Spinal cord (tissue), 10 donors: ENCODE measurements around the gene PDE8A. TPM values are rescaled to one million over a fixed set of nuclear protein-coding genes. Genes with fewer than 3 reads are reported as not detected.

Experiments
- DNase-seq, 6 donors: peaks; one replicate each; pipeline versions ENCODE4 v3.0.0 to v3.0.0-alpha.2; 2013 to 2015; ENCODE audit warnings: low spot score in 6 of 6, low read depth in 4 of 6
- H3K27ac ChIP-seq: one replicate; pipeline ENCODE4 v1.5.1; 2013; ENCODE audit warnings: low read depth, low read length, control low read depth
- H3K27me3 ChIP-seq: one replicate; pipeline ENCODE4 v1.6.1; 2013; ENCODE audit warnings: low read length; ENCODE audit not compliant: control insufficient read depth, insufficient read depth
- H3K36me3 ChIP-seq: one replicate; pipeline ENCODE4 v1.6.1; 2013; ENCODE audit warnings: low read length; ENCODE audit not compliant: control insufficient read depth, insufficient read depth
- H3K4me1 ChIP-seq: one replicate; pipeline ENCODE4 v1.6.1; 2013; ENCODE audit warnings: low read length; ENCODE audit not compliant: control insufficient read depth, insufficient read depth
- H3K4me3 ChIP-seq: one replicate; pipeline ENCODE4 v1.5.1; 2013; ENCODE audit warnings: low read depth, low read length, control low read depth
- H3K9me3 ChIP-seq: one replicate; pipeline ENCODE4 v1.6.1; 2013; ENCODE audit warnings: low read length; ENCODE audit not compliant: control insufficient read depth, insufficient read depth
- WGBS: methylation state at CpG from one replicate; pipeline ENCODE4 v1.1.5; 2013; ENCODE audit warnings: missing lambda C conversion rate; ENCODE audit not compliant: insufficient coverage; 5-methylcytosine and 5-hydroxymethylcytosine counted together
- polyA plus RNA-seq, 2 donors: library from polyadenylated mRNA; unstranded; fragments of 120-200 nt; gene quantifications; one replicate each; pipeline ENCODE4 v1.2.1, GENCODE V29; 2013; ENCODE audit not compliant: insufficient read length in 2 of 2
- total RNA-seq, 2 donors: library from RNA; depleted of rRNA in 1 of 2; stranded (reverse); fragments of 120-200 nt in 1 of 2; fragments of >200 nt in 1 of 2; gene quantifications; one replicate each; pipeline versions ENCODE4 v1.2.3 to v1.2.4, GENCODE V29; 2013 to 2014
- donor health status: healthy.

The PDE8A gene
- total and polyA plus RNA-seq, 4 donors = 19.9 to 72.9 (median 40.0) TPM

DNA sequence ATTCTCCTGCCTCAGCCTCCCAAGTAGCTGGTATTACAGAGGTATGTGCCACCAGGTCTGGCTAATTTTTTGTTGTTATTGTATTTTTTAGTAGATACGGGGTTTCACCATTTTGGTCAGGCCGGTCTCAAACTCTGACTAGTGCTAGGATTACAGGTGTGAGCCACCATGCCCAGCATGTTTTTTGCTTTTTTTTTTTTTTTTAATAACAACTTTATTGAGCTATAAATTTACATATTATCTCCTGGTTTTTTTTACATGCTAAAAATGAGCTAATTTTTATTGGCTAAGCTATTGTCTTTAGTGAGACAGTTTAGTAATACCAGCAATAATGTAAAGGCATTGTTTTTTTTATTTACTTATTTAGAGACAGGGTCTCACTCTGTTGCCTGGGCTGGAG is 105.2 kb downstream of the PDE8A start:
- Histone ChIP-seq H3K4me3 (no peak overlapping the region), H3K4me1 (no peaks in the 10 kb centered on the region), H3K27ac (no peak overlapping the region), H3K36me3 (peaks cover 3% of the 10 kb centered on the region), H3K9me3 (no peaks in the 10 kb centered on the region), H3K27me3 (no peaks in the 10 kb centered on the region)
- DNase-seq = no peak
- WGBS = no CpG with 5 or more reads among the region's 2 CpGs

DNA sequence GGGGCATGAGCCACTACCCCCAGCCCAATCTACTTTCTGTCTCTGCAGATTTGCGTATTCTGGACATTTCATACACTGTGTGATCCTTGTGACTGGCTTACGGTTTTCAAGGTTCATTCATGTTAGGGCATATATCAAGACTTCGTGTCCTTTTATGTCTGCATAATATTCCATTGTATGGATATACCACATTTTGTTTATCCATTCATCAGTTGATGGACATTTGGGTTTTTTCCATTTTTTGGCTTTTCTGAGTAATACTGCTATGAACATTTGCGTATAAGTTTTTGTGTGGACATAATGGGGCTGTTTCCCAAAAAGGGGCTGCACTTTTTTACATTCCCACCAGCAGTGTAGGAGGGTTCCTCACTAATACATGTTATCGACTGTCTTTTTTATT is 106.6 kb downstream of the PDE8A start:
- H3K4me3 ChIP-seq = no peak overlapping the region
- no peaks in the 10 kb centered on the region for H3K27me3 ChIP-seq
- H3K36me3 ChIP-seq = peaks cover 5% of the 10 kb centered on the region
- H3K4me1 ChIP-seq = no peaks in the 10 kb centered on the region
- 100% methylated on average over 1 of the region's 5 CpGs for WGBS
- no peak overlapping the region for H3K27ac ChIP-seq
- DNase-seq = no peak
- no peaks in the 10 kb centered on the region for H3K9me3 ChIP-seq

DNA sequence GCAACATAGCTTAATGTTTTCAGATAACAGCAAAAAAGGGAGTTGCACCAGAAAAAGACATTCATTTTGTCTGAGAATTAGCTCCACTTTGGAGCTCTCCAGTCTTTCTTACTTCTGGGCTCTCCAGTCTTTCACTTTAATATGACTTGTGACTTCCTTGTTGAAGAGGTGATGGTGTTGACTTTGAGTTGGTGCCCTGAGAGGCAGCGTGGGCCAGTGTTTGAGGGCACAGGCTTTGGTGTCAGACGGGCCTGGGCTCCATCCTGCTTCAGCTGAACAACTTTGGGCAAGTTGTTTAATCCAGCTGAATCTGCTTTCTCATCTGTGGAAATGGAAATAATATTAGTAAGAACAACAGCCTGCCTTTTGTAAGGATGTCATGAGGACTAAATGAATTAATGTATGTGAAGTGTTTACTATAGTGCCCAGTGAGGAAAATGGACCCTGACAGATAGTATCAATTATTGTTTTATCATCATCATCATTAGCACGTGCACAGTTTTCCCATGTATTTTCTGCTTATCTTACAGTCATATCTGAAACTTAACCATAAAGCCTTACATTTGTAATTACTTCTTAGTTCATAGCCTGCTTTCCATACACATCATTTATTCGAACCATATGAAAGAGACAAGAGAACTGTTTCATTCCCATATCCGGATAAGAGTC is 108.4 kb downstream of the PDE8A start:
- Histone ChIP-seq H3K27ac (no peak overlapping the region), H3K36me3 (peaks cover 5% of the 10 kb centered on the region), H3K9me3 (no peaks in the 10 kb centered on the region), H3K4me3 (no peak overlapping the region), H3K27me3 (no peaks in the 10 kb centered on the region), H3K4me1 (no peaks in the 10 kb centered on the region)
- DNase-seq = no peak
- WGBS = 100% methylated on average over 2 of the region's 5 CpGs

DNA sequence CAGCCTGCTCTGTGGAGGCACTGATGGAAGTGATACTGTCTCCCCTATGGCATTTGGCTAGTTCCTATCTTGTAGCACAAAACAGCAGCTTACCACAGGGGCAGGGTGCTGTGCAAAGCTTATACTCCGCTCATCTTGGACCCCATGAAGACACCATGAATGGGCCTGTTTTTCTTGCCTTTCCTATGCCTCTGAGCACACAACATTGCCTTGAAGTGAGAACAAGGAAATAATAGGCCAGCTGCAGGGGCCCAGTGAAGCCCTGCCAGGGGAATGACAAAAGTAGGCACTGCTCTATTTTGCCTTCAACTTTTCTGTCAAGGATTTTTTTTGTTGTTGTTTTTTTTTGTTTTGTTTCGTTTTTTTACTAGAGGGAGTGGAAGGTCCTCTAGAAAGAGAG is 110.3 kb downstream of the PDE8A start:
- H3K36me3 ChIP-seq = peaks cover 5% of the 10 kb centered on the region
- no peaks in the 10 kb centered on the region for H3K9me3 ChIP-seq
- DNase-seq = peak in 4 of 6 donors; percentile 1 to 39 (median 18)
- H3K27ac ChIP-seq = no peak overlapping the region
- 50% methylated on average over 1 of the region's 2 CpGs for WGBS
- no peaks in the 10 kb centered on the region for H3K4me1 ChIP-seq
- H3K4me3 ChIP-seq = no peak overlapping the region
- H3K27me3 ChIP-seq = no peaks in the 10 kb centered on the region

DNA sequence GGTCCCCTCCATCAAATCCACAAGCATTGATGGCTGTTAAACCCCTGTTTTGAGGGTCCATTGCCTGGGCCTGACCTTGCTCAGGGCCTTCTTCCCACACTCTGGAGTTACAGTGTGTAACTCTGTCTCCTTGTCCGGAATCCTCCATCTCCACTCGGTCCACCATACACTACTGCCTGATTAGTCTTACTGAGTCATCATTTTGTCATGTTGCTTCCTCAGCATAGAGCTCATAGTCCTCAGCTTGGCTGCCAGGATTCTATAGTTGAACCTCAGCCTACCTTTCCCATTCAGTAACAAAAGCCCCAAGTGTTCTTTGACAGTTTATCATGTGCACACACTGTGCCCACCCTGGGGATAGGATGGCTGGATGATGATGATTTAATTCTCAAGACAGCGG is 113.0 kb downstream of the PDE8A start:
- Histone ChIP-seq H3K9me3 (no peaks in the 10 kb centered on the region), H3K4me3 (no peak overlapping the region), H3K27ac (no peak overlapping the region), H3K36me3 (peaks cover 2% of the 10 kb centered on the region), H3K4me1 (no peaks in the 10 kb centered on the region), H3K27me3 (no peaks in the 10 kb centered on the region)
- 93% methylated on average over 3 of the region's 3 CpGs for WGBS
- no peak for DNase-seq

DNA sequence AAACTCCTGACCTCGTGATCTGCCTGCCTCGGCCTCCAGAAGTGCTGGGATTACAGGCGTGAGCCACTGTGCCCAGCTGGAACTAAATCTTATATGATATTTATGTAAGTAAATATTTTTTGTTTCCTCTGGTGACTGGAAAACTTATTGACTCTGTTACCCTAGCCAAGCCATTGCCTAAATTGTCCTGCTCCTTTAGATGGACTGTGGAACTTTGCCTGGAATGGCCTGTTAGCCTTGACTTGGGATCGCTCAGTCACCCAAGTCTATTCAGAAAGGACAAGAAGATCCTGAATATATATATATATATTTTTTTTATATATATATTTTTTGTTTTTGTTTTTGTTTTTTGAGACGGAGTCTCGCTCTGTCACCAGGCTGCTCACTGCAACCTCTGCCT is 113.9 kb downstream of the PDE8A start:
- no peak for DNase-seq
- Histone ChIP-seq H3K27me3 (no peaks in the 10 kb centered on the region), H3K27ac (no peak overlapping the region), H3K4me3 (no peak overlapping the region), H3K9me3 (no peaks in the 10 kb centered on the region), H3K36me3 (peaks cover 2% of the 10 kb centered on the region), H3K4me1 (no peaks in the 10 kb centered on the region)
- WGBS = no CpG with 5 or more reads among the region's 6 CpGs

DNA sequence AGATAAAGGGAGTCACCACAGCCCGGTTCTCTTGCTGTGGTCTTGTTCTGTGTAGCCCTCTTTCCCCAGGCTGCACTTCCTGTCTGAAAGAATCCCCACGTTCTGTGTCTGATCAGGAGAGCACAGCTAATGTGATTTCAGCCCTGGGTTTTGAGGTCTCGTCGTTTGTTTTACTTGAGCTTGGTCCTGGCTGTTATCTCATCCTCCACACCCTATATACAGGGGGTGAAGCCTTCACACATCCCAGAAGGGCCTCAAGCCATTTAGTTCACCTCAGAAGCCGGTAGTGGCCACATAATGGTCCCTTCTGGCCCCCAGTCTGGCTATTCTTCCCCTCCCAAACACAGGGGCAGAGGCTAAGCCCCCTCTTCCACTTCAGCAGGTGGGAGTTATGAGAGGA is 115.6 kb downstream of the PDE8A start:
- H3K36me3 ChIP-seq = peaks cover 2% of the 10 kb centered on the region
- no peak overlapping the region for H3K4me3 ChIP-seq
- no peaks in the 10 kb centered on the region for H3K9me3 ChIP-seq
- no peak overlapping the region for H3K27ac ChIP-seq
- no peaks in the 10 kb centered on the region for H3K27me3 ChIP-seq
- H3K4me1 ChIP-seq = no peaks in the 10 kb centered on the region
- no peak for DNase-seq
- WGBS = 67% methylated on average over 5 of the region's 5 CpGs

DNA sequence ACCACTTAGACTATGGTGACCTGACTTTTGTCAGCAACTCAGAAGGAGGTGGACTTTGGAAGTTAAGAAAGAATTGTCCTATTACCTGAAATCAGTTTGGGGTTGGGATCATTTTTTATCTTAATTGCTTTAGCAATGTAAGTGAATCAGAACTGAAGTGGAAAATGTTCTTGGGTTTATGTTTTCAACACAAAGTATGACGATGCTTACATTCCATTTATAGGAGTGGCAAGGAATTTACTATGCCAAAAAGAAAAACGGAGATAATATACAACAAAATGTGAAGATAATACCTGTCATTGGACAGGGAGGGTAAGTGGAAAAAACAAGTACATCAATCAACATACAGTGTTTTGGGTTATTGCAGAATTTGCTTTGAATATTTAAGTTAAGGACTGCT is 116.1 kb downstream of the PDE8A start:
- Histone ChIP-seq H3K4me1 (no peaks in the 10 kb centered on the region), H3K9me3 (no peaks in the 10 kb centered on the region), H3K4me3 (no peak overlapping the region), H3K36me3 (peaks cover 2% of the 10 kb centered on the region), H3K27ac (no peak overlapping the region), H3K27me3 (no peaks in the 10 kb centered on the region)
- no peak for DNase-seq
- no CpG with 5 or more reads among the region's 2 CpGs for WGBS

DNA sequence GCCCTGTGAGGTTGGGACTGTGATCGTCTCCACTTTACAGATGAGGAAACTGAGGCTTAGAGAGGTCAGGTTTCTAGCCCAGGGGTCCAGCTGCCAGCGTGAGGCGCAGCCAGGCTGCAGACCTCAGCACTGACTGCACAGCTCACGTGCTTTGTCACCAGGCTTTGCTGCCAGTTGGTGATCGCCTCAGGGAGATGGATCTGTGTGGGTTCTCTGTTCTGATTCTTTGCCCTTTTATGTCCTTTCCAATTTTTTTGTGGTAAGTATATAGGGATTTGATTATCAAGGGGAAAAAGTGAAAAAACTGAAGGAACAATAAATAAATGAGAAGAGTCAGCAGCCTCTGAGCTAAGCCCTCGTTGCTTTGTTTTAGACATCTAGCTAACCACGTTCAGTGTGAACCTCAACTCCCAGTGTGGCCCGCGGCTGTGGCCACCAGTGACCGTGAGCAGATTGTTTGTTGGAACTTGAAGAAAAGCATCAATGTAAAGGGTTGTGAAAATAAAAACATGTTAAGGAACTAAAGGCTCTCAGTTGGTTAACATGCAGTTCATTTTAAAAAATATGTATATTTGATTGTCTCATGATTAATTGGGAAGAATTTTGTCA is 117.6 kb downstream of the PDE8A start:
- whole genome bisulfite sequencing = 79% methylated on average over 10 of the region's 10 CpGs
- Histone ChIP-seq H3K4me1 (no peaks in the 10 kb centered on the region), H3K27ac (no peak overlapping the region), H3K9me3 (no peaks in the 10 kb centered on the region), H3K36me3 (no peaks in the 10 kb centered on the region), H3K4me3 (no peak overlapping the region), H3K27me3 (no peaks in the 10 kb centered on the region)
- DNase-seq = no peak
